HFFc6 (cell line): ENCODE results near the gene SPAG8. TPM values are rescaled to one million over a fixed set of nuclear protein-coding genes. Genes with fewer than 3 reads are reported as not detected.

Experiments used
- DNase-seq: peaks from one replicate; pipeline ENCODE4 v3.0.0-alpha.2; 2018
- H3K27ac Mint-ChIP-seq: 2 replicates; pipeline ENCODE4 v1.8.0; 2020; ENCODE audit warnings: mild to moderate bottlenecking, mixed read lengths
- H3K27me3 Mint-ChIP-seq: 2 replicates; pipeline ENCODE4 v1.8.0; 2021; ENCODE audit warnings: mild to moderate bottlenecking, moderate library complexity, mixed read lengths; ENCODE audit not compliant: insufficient read depth
- H3K36me3 Mint-ChIP-seq: 2 replicates; pipeline ENCODE4 v1.8.0; 2021; ENCODE audit warnings: low read depth, mixed read lengths
- H3K4me1 Mint-ChIP-seq: 2 replicates; pipeline ENCODE4 v1.8.0; 2020; ENCODE audit warnings: low read depth, mixed read lengths
- H3K4me3 Mint-ChIP-seq: 2 replicates; pipeline ENCODE4 v1.8.0; 2020; ENCODE audit warnings: mild to moderate bottlenecking, moderate library complexity, mixed read lengths
- H3K9me3 Mint-ChIP-seq: 2 replicates; pipeline ENCODE4 v1.8.0; 2020; ENCODE audit warnings: mild to moderate bottlenecking, mixed read lengths
- CTCF ChIP-seq: fragments of 200-600 bp; sonication (generic); IDR thresholded peaks from 2 replicates; pipeline ENCODE4 v1.5.0; 2021; ENCODE audit warnings: antibody characterized with exemption, mild to moderate bottlenecking
- total RNA-seq, 6 experiments: library from RNA; stranded (reverse); fragmentation: NEBNext Ultra II Directional; extraction: Animal tissue kit (Norgen Biotek cat#: 25700); gene quantifications; 2 replicates in 1 of 6; 3 replicates in 5 of 6; pipeline ENCODE4 v1.2.3, GENCODE V29; 2021

Gene SPAG8
- total RNA-seq, 6 experiments from 2014 or later = 0.80 to 1.7 (median 1.2) TPM

- H3K36me3 Mint-ChIP-seq = no peaks in the 10 kb centered on the region
- H3K27ac Mint-ChIP-seq = no peak overlapping the region
- TF ChIP-seq CTCF = no peak
- no peak overlapping the region for H3K4me3 Mint-ChIP-seq
- H3K9me3 Mint-ChIP-seq = no peaks in the 10 kb centered on the region
- DNase-seq = no peak
- peaks cover 26% of the 10 kb centered on the region for H3K27me3 Mint-ChIP-seq
- H3K4me1 Mint-ChIP-seq = no peaks in the 10 kb centered on the region
Measured at GRCh38 chr9:35856882-35857281, 44.8 kb upstream of the SPAG8 start.

GRCh38 chr9:35856206-35856605 is 44.1 kb upstream of the SPAG8 start:
- no peak overlapping the region for H3K27ac Mint-ChIP-seq
- H3K4me1 Mint-ChIP-seq = no peaks in the 10 kb centered on the region
- H3K27me3 Mint-ChIP-seq = peaks cover 20% of the 10 kb centered on the region
- H3K36me3 Mint-ChIP-seq = no peaks in the 10 kb centered on the region
- no peak overlapping the region for H3K4me3 Mint-ChIP-seq
- TF ChIP-seq CTCF = no peak
- DNase-seq = no peak
- H3K9me3 Mint-ChIP-seq = no peaks in the 10 kb centered on the region

- TF ChIP-seq CTCF = no peak
- Mint-ChIP-seq H3K27me3 (peaks cover 10% of the 10 kb centered on the region), H3K36me3 (no peaks in the 10 kb centered on the region), H3K4me1 (no peaks in the 10 kb centered on the region), H3K4me3 (no peak overlapping the region), H3K27ac (no peak overlapping the region), H3K9me3 (no peaks in the 10 kb centered on the region)
- DNase-seq = no peak
Measured at GRCh38 chr9:35854091-35854762, 42.2 kb upstream of the SPAG8 start.

GRCh38 chr9:35852876-35853865 is 41.1 kb upstream of the SPAG8 start:
- Mint-ChIP-seq H3K27ac (no peak overlapping the region), H3K36me3 (no peaks in the 10 kb centered on the region), H3K4me1 (peaks cover 10% of the 10 kb centered on the region), H3K27me3 (peaks cover 10% of the 10 kb centered on the region), H3K4me3 (no peak overlapping the region), H3K9me3 (no peaks in the 10 kb centered on the region)
- TF ChIP-seq CTCF = no peak
- no peak for DNase-seq

GRCh38 chr9:35852267-35852815 is 40.3 kb upstream of the SPAG8 start:
- Mint-ChIP-seq H3K9me3 (no peaks in the 10 kb centered on the region), H3K36me3 (no peaks in the 10 kb centered on the region), H3K4me3 (no peak overlapping the region), H3K27ac (no peak overlapping the region), H3K4me1 (peaks cover 19% of the 10 kb centered on the region), H3K27me3 (peaks cover 8% of the 10 kb centered on the region)
- TF ChIP-seq CTCF = no peak
- no peak for DNase-seq
